IMR-90 (cell line): ENCODE results near the gene KRTAP12-2. TPM values are rescaled to one million over a fixed set of nuclear protein-coding genes. Genes with fewer than 3 reads are reported as not detected.

ENCODE experiments used
- ATAC-seq: fragments of 200-7000 bp; cut with Tn5 transposase; 2 replicates; pipeline ENCODE4 v1.9.1; 2020; ENCODE audit warnings: low read depth, mild to moderate bottlenecking, moderate library complexity
- BruUV-seq: library from RNA; stranded (reverse); fragments of 400-500 nt; replicated peaks from 2 replicates; lab custom pipeline; 2021; lab: Mats Ljungman, UMichigan
- CTCF ChIA-PET: fragments of 300-600 bp; formaldehyde crosslinking; extraction: SDS; loops from one replicate; lab custom pipeline; 2021; ENCODE audit warnings: antibody characterized with exemption; lab: Yijun Ruan, JAX
- POLR2A ChIA-PET: fragments of 300-600 bp; sonication (Branson Sonifier 250); formaldehyde crosslinking; loops from one replicate; lab custom pipeline; 2022; ENCODE audit warnings: antibody characterized with exemption; ENCODE audit not compliant: unreplicated experiment; lab: Charles Lee
- DNase-seq: peaks from one replicate; pipeline ENCODE4 v3.0.0; 2013
- H2AFZ ChIP-seq: replicated peaks from 2 replicates; pipeline ENCODE3; 2013; ENCODE audit warnings: low read length, mild to moderate bottlenecking; ENCODE audit not compliant: poor library complexity
- H2AK5ac ChIP-seq: 2 replicates; pipeline ENCODE4 v1.6.1; 2013; ENCODE audit warnings: low read depth, low read length, inconsistent platforms
- H2AK9ac ChIP-seq: replicated peaks from 2 replicates; pipeline ENCODE3; 2013; ENCODE audit warnings: mild to moderate bottlenecking, low read depth, low read length, moderate library complexity; ENCODE audit not compliant: poor library complexity
- H2BK120ac ChIP-seq: 2 replicates; pipeline ENCODE4 v1.6.1; 2013; ENCODE audit warnings: low read depth, low read length, inconsistent platforms
- H2BK15ac ChIP-seq: 3 replicates; pipeline ENCODE4 v1.6.1; 2013; ENCODE audit warnings: low read depth, low read length, inconsistent platforms
- H2BK20ac ChIP-seq: 2 replicates; pipeline ENCODE4 v1.6.1; 2013; ENCODE audit warnings: low read depth, mild to moderate bottlenecking, inconsistent platforms, low read length, moderate library complexity
- H2BK5ac ChIP-seq: 2 replicates; pipeline ENCODE4 v1.6.1; 2013; ENCODE audit warnings: mild to moderate bottlenecking, low read depth, low read length, inconsistent platforms; ENCODE audit not compliant: poor library complexity, severe bottlenecking
- H3K14ac ChIP-seq: replicated peaks from 2 replicates; pipeline ENCODE4 v1.6.1; 2013; ENCODE audit warnings: low read depth, low read length, inconsistent platforms
- H3K18ac ChIP-seq: 2 replicates; pipeline ENCODE4 v1.6.1; 2013; ENCODE audit warnings: low read depth, low read length, control low read depth
- H3K23ac ChIP-seq: 2 replicates; pipeline ENCODE4 v1.6.1; 2013; ENCODE audit warnings: low read depth, low read length, inconsistent platforms
- H3K27ac ChIP-seq: 2 replicates; pipeline ENCODE4 v1.5.1; 2013; ENCODE audit warnings: mild to moderate bottlenecking, control low read depth, low read length; ENCODE audit not compliant: insufficient read depth
- H3K27me3 ChIP-seq: 2 replicates; pipeline ENCODE4 v1.6.1; 2013; ENCODE audit warnings: low read length; ENCODE audit not compliant: control insufficient read depth, insufficient read depth
- H3K36me3 ChIP-seq: 2 replicates; pipeline ENCODE4 v1.6.1; 2013; ENCODE audit warnings: low read length, mixed read lengths; ENCODE audit not compliant: control insufficient read depth, insufficient read depth
- H3K4ac ChIP-seq: 2 replicates; pipeline ENCODE4 v1.6.1; 2013; ENCODE audit warnings: low read depth, low read length, inconsistent platforms
- H3K4me1 ChIP-seq: 2 replicates; pipeline ENCODE4 v1.6.1; 2013; ENCODE audit warnings: low read length, mixed read lengths; ENCODE audit not compliant: control insufficient read depth, insufficient read depth
- H3K4me2 ChIP-seq: 2 replicates; pipeline ENCODE4 v1.6.1; 2013; ENCODE audit warnings: low read depth, mild to moderate bottlenecking, control low read depth, low read length, moderate library complexity
- H3K4me3 ChIP-seq: 2 replicates; pipeline ENCODE4 v1.5.1; 2013; ENCODE audit warnings: low read depth, mild to moderate bottlenecking, control low read depth, low read length, moderate library complexity; ENCODE audit not compliant: insufficient read depth
- H3K56ac ChIP-seq: 2 replicates; pipeline ENCODE4 v1.6.1; 2013; ENCODE audit warnings: low read length, inconsistent platforms; ENCODE audit not compliant: insufficient read depth; ENCODE audit errors: extremely low read depth
- H3K79me1 ChIP-seq, 2 experiments: 2 replicates each; pipeline ENCODE4 v1.6.1; 2013; ENCODE audit warnings: low read length in 2 of 2, inconsistent platforms in 1 of 2, low read depth in 1 of 2
- H3K9ac ChIP-seq: 2 replicates; pipeline ENCODE4 v1.6.1; 2013; ENCODE audit warnings: low read depth, low read length, control low read depth
- H3K9me1 ChIP-seq: 2 replicates; pipeline ENCODE4 v1.6.1; 2013; ENCODE audit warnings: low read length, inconsistent platforms; ENCODE audit not compliant: insufficient read depth
- H3K9me3 ChIP-seq: 2 replicates; pipeline ENCODE4 v1.6.1; 2013; ENCODE audit warnings: low read length; ENCODE audit not compliant: control insufficient read depth, insufficient read depth
- H4K20me1 ChIP-seq: 2 replicates; pipeline ENCODE4 v1.6.1; 2013; ENCODE audit warnings: low read length, inconsistent platforms; ENCODE audit not compliant: insufficient read depth
- H4K5ac ChIP-seq: 2 replicates; pipeline ENCODE4 v1.6.1; 2013; ENCODE audit warnings: mild to moderate bottlenecking, low read depth, low read length, control low read depth
- H4K8ac ChIP-seq, 2 experiments: 2 replicates each; pipeline ENCODE4 v1.6.1; 2013; ENCODE audit warnings: low read depth in 2 of 2, low read length in 2 of 2, control low read depth in 1 of 2, inconsistent platforms in 1 of 2
- H4K91ac ChIP-seq: 2 replicates; pipeline ENCODE4 v1.6.1; 2013; ENCODE audit warnings: low read depth, low read length, inconsistent platforms; ENCODE audit not compliant: insufficient read depth
- BHLHE40 ChIP-seq: fragments of 150-350 bp; IDR thresholded peaks from 2 replicates; pipeline ENCODE4 v1.6.1; 2016; ENCODE audit warnings: mild to moderate bottlenecking, low read depth, low read length
- CEBPB ChIP-seq: IDR thresholded peaks from 2 replicates; pipeline ENCODE4 v1.6.1; 2012; ENCODE audit warnings: low read depth, low read length, improper control_type of control experiment
- CTCF ChIP-seq: conservative IDR thresholded peaks from 2 replicates; pipeline ENCODE4 v1.5.1; 2012; ENCODE audit warnings: mild to moderate bottlenecking, low read depth, low read length, improper control_type of control experiment
- ELK1 ChIP-seq: fragments of 150-350 bp; IDR thresholded peaks from 2 replicates; pipeline ENCODE4 v1.6.1; 2016; ENCODE audit warnings: low read depth, mild to moderate bottlenecking, low read length, moderate library complexity, borderline replicate concordance
- FOS ChIP-seq: fragments of 150-350 bp; IDR thresholded peaks from 2 replicates; pipeline ENCODE4 v1.6.1; 2016; ENCODE audit warnings: low read depth, low read length
- MAFK ChIP-seq: IDR thresholded peaks from 2 replicates; pipeline ENCODE4 v1.6.1; 2012; ENCODE audit warnings: low read depth, low read length, improper control_type of control experiment
- MAZ ChIP-seq: IDR thresholded peaks from 2 replicates; pipeline ENCODE4 v1.6.1; 2012; ENCODE audit warnings: low read depth, mild to moderate bottlenecking, low read length, improper control_type of control experiment, moderate library complexity, borderline replicate concordance
- MXI1 ChIP-seq: IDR thresholded peaks from 2 replicates; pipeline ENCODE4 v1.6.1; 2012; ENCODE audit warnings: low read depth, mild to moderate bottlenecking, low read length, moderate library complexity, borderline replicate concordance
- NFE2L2 ChIP-seq: fragments of 150-350 bp; IDR thresholded peaks from 2 replicates; pipeline ENCODE4 v1.6.1; 2016; ENCODE audit warnings: low read depth, mild to moderate bottlenecking, low read length
- POLR2A ChIP-seq: IDR thresholded peaks from 2 replicates; pipeline ENCODE4 v1.6.1; 2012; ENCODE audit warnings: mild to moderate bottlenecking, low read depth, low read length
- RAD21 ChIP-seq: IDR thresholded peaks from 2 replicates; pipeline ENCODE4 v1.6.1; 2012; ENCODE audit warnings: low read length, improper control_type of control experiment
- RFX5 ChIP-seq: IDR thresholded peaks from 2 replicates; pipeline ENCODE4 v1.8.0; 2012; ENCODE audit warnings: low read depth, mild to moderate bottlenecking, low read length, moderate library complexity
- SMC3 ChIP-seq: fragments of 150-350 bp; IDR thresholded peaks from 2 replicates; pipeline ENCODE4 v1.6.1; 2016; ENCODE audit warnings: low read depth, mild to moderate bottlenecking, antibody characterized with exemption, low read length, moderate library complexity
- USF2 ChIP-seq: fragments of 150-350 bp; IDR thresholded peaks from 2 replicates; pipeline ENCODE4 v1.6.1; 2017; ENCODE audit warnings: mild to moderate bottlenecking, antibody characterized with exemption, low read length, low read depth
- WGBS, 2 experiments: methylation state at CpG; one replicate each; pipeline versions ENCODE4 v1.1.5 to v1.1.7; 2013; ENCODE audit warnings: missing lambda C conversion rate in 2 of 2; ENCODE audit not compliant: insufficient read length in 1 of 2; ENCODE audit errors: extremely low coverage in 2 of 2; 5-methylcytosine and 5-hydroxymethylcytosine counted together
- dilution Hi-C: fragments of 300-500 bp; cut with HindIII; formaldehyde crosslinking; loops from one replicate; pipeline ENCODE4 v1.14.3; 2018; ENCODE audit warnings: low sequenced_read_pairs; ENCODE audit not compliant: unreplicated experiment
- in situ Hi-C: fragments of 300-500 bp; cut with MboI; formaldehyde crosslinking; loops from 3 replicates; pipeline ENCODE4 v1.14.3; 2019; ENCODE audit warnings: low sequenced_read_pairs, inconsistent platforms, mixed read lengths
- intact Hi-C: fragments of 100-400 bp; cut with micrococcal nuclease; formaldehyde crosslinking; loops from 2 replicates; pipeline ENCODE4 v1.10.0; 2022
- polyA plus RNA-seq, 3 experiments: library from polyadenylated mRNA; depleted of rRNA; stranded (reverse); fragments of >200 nt; gene quantifications; 2 replicates each; pipeline ENCODE4 v1.2.3, GENCODE V29; 2012; ENCODE audit warnings: low replicate concordance in 1 of 3
- total RNA-seq: library from RNA; depleted of rRNA; stranded (reverse); fragments of >200 nt; gene quantifications from 2 replicates; pipeline ENCODE4 v1.2.3, GENCODE V29; 2012

KRTAP12-2 gene
- total and polyA plus RNA-seq, 2 of the 4 experiments (the other 2 are of a cell fraction), result not detected

- in situ Hi-C loops, result no loop called here
- Histone ChIP-seq H3K56ac (no peak overlapping the region), H2AFZ (no peak overlapping the region), H3K36me3 (no peaks in the 10 kb centered on the region), H3K27ac (no peak overlapping the region), H4K20me1 (no peaks in the 10 kb centered on the region), H3K4me1 (no peaks in the 10 kb centered on the region), H3K4ac (no peak overlapping the region), H3K9ac (no peak overlapping the region), H3K14ac (no peak overlapping the region), H2BK15ac (no peak overlapping the region), H2BK20ac (no peak overlapping the region), H2BK120ac (no peak overlapping the region), H3K4me3 (no peak overlapping the region), H4K8ac (no peak overlapping the region), H3K18ac (no peak overlapping the region), H3K23ac (no peak overlapping the region), H2BK5ac (no peak overlapping the region), H2AK5ac (no peak overlapping the region), H3K9me3 (peaks cover 2% of the 10 kb centered on the region), H3K4me2 (no peak overlapping the region), H3K9me1 (no peaks in the 10 kb centered on the region), H3K27me3 (no peaks in the 10 kb centered on the region; the same call in 1 of the 2 replicates), H2AK9ac (no peak overlapping the region), H4K91ac (no peak overlapping the region), H3K79me1 (no peaks in the 10 kb centered on the region), H4K5ac (no peak overlapping the region)
- TF ChIP-seq SMC3 (no peak), MAZ (no peak), CEBPB (no peak), MAFK (no peak), FOS (no peak), POLR2A (no peak), RAD21 (no peak), BHLHE40 (no peak), ELK1 (no peak), MXI1 (no peak), CTCF (no peak), RFX5 (no peak), NFE2L2 (no peak), USF2 (no peak)
- ATAC-seq (no peak), DNase-seq (no peak)
- WGBS, 2 experiments, result 59% methylated on average over 4 of the region's 12 CpGs; no CpG with 5 or more reads in 1 of the 2 experiments
- CTCF ChIA-PET, result no interaction called here
- POLR2A ChIA-PET, result no interaction called here
- dilution Hi-C loops, result no loop called here
- BruUV-seq, result no TSS peak
- intact Hi-C loops, result loop anchor here (10.0 kb wide), 1 partner anchor 64 kb away; the partner anchor contains the start of gene TSPEAR
Observed at GRCh38 chr21:44650973-44651675, 15.6 kb downstream of the KRTAP12-2 start.
